Right lobe of liver (tissue), 4 donors: ENCODE measurements around the gene DAPK2.

ENCODE experiments used
- POLR2A ChIP-seq: fragments of 450-650 bp; IDR thresholded peaks from one replicate; pipeline ENCODE4 v1.6.1; 2017; ENCODE audit warnings: antibody characterized with exemption, mild to moderate bottlenecking
- TF ChIP-seq, protein P1 (sequence below), 4 donors: fragments of 200-600 bp in 3 of 4; fragments of 450-650 bp in 1 of 4; IDR thresholded peaks; one replicate each; pipeline versions ENCODE4 v1.5.1 to v1.8.0; 2016 to 2022; ENCODE audit warnings: antibody characterized with exemption in 4 of 4, mild to moderate bottlenecking in 2 of 4
- donor health status: DM: no; HTN: no; CAD: no.
- donor health status: DM: no; HTN: no; CAD: no.
- donor health status: DM: no; HTN: yes; CAD: no.

- TF ChIP-seq, protein P1, sequence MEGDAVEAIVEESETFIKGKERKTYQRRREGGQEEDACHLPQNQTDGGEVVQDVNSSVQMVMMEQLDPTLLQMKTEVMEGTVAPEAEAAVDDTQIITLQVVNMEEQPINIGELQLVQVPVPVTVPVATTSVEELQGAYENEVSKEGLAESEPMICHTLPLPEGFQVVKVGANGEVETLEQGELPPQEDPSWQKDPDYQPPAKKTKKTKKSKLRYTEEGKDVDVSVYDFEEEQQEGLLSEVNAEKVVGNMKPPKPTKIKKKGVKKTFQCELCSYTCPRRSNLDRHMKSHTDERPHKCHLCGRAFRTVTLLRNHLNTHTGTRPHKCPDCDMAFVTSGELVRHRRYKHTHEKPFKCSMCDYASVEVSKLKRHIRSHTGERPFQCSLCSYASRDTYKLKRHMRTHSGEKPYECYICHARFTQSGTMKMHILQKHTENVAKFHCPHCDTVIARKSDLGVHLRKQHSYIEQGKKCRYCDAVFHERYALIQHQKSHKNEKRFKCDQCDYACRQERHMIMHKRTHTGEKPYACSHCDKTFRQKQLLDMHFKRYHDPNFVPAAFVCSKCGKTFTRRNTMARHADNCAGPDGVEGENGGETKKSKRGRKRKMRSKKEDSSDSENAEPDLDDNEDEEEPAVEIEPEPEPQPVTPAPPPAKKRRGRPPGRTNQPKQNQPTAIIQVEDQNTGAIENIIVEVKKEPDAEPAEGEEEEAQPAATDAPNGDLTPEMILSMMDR (IDR thresholded peaks at IDR 0.05), result no peak
- no peak for TF ChIP-seq POLR2A
These were observed 97.3 kb downstream of the DAPK2 start for GRCh38 chr15:63948971-63949370.
